SHP77 (cell line): ENCODE measurements around the gene LRGUK.
A peak's percentile ranks its signal among the peaks of the same experiment; 100 is the strongest.
"Not testable (repeated sequence)": the region's sequence is repeated elsewhere in the genome, so short reads cannot be mapped to it uniquely, and the experiment has no call there.

ENCODE experiments used
- DNase-seq, 2 experiments: peaks; one replicate each; lab custom pipeline; 2025; lab: John Stamatoyannopoulos, UW

LRGUK gene

GRCh38 chr7:134245253-134245652 is 118.1 kb downstream of the LRGUK start:
- no peak for DNase-seq

GRCh38 chr7:134246347-134246746 is 119.2 kb downstream of the LRGUK start:
- no peak for DNase-seq

- no peak for DNase-seq
Measured at GRCh38 chr7:134246761-134247160, 119.6 kb downstream of the LRGUK start.

- DNase-seq, result no peak
Measured at GRCh38 chr7:134248196-134248595, 121.1 kb downstream of the LRGUK start.

- peak; percentile 12 to 41 for DNase-seq
Measured at GRCh38 chr7:134254311-134254710, 127.2 kb downstream of the LRGUK start.

GRCh38 chr7:134255814-134256213 is 128.7 kb downstream of the LRGUK start:
- DNase-seq, result peak in 1 of 2 experiments; percentile 19

GRCh38 chr7:134262322-134262721 is 135.2 kb downstream of the LRGUK start:
- DNase-seq, result no peak

- DNase-seq, result no peak
Measured at GRCh38 chr7:134276951-134277350, 149.8 kb downstream of the LRGUK start.

- DNase-seq, result no peak
Measured at GRCh38 chr7:134278502-134279153, 151.5 kb downstream of the LRGUK start.

GRCh38 chr7:134279336-134279735 is 152.2 kb downstream of the LRGUK start:
- DNase-seq, result no peak

GRCh38 chr7:134279898-134280297 is 152.8 kb downstream of the LRGUK start:
- no peak for DNase-seq

GRCh38 chr7:134280508-134280907 is 153.4 kb downstream of the LRGUK start:
- no peak for DNase-seq

GRCh38 chr7:134284011-134284410 is 156.9 kb downstream of the LRGUK start:
- no peak for DNase-seq

GRCh38 chr7:134284952-134285351 is 157.8 kb downstream of the LRGUK start:
- DNase-seq, result no peak

GRCh38 chr7:134287916-134288659 is 160.9 kb downstream of the LRGUK start:
- no peak for DNase-seq

GRCh38 chr7:134289423-134289822 is 162.3 kb downstream of the LRGUK start:
- DNase-seq, result no peak

GRCh38 chr7:134289841-134290240 is 162.7 kb downstream of the LRGUK start:
- DNase-seq, result no peak

- DNase-seq, result no peak
Measured at GRCh38 chr7:134290286-134290685, 163.1 kb downstream of the LRGUK start.

- no peak for DNase-seq
Measured at GRCh38 chr7:134293002-134293740, 166.0 kb downstream of the LRGUK start.

GRCh38 chr7:134295982-134296381 is 168.8 kb downstream of the LRGUK start:
- DNase-seq, result not testable (repeated sequence)

GRCh38 chr7:134297489-134297888 is 170.3 kb downstream of the LRGUK start:
- no peak for DNase-seq

GRCh38 chr7:134298902-134299683 is 172.0 kb downstream of the LRGUK start:
- no peak for DNase-seq
